GM19238 (cell line): ENCODE data around the gene SPG7.
"Not testable (repeated sequence)": the region's sequence is repeated elsewhere in the genome, so short reads cannot be mapped to it uniquely, and the experiment has no call there.

ENCODE experiments used
- DNase-seq: peaks from one replicate; pipeline ENCODE4 v3.0.0; 2011; ENCODE audit warnings: low spot score; ENCODE audit not compliant: insufficient read length

The SPG7 gene

GRCh38 chr16:89576153-89577054 lies 68.2 kb downstream of the SPG7 start:
- DNase-seq: no peak

DNA sequence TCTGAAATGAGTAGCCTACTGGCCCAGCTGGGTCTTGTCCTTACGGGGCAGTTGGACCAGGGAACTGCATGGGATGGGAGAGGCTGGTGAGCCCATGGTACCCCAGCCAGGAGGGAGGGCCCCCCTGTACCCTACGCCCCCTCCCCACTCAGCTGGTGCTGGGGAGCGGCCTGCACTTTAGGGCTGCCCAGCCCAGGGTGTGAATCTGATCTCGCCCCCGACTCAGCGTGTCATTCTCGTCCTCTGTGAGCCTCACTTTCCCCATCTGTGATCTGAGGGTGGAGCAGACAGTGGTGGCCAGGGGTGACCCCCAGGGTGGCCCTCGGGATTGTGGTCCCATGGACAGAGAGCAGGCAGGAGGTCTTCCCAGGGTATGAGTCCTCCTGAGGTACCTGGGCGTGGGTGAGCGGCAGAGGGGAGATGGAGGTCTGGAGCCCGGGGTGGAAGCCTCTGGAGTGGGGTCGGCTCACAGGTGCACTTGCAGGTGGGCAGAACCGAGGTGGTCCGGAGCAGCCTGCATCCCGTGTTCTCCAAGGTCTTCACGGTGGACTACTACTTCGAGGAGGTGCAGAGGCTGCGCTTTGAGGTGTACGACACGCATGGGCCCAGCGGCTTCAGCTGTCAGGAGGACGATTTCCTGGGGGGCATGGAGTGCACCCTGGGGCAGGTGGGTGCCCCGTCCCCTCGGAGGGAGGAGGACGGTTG lies 69.0 kb downstream of the SPG7 start:
- DNase-seq: no peak

GRCh38 chr16:89579351-89579750 lies 71.1 kb downstream of the SPG7 start:
- no peak for DNase-seq

DNA sequence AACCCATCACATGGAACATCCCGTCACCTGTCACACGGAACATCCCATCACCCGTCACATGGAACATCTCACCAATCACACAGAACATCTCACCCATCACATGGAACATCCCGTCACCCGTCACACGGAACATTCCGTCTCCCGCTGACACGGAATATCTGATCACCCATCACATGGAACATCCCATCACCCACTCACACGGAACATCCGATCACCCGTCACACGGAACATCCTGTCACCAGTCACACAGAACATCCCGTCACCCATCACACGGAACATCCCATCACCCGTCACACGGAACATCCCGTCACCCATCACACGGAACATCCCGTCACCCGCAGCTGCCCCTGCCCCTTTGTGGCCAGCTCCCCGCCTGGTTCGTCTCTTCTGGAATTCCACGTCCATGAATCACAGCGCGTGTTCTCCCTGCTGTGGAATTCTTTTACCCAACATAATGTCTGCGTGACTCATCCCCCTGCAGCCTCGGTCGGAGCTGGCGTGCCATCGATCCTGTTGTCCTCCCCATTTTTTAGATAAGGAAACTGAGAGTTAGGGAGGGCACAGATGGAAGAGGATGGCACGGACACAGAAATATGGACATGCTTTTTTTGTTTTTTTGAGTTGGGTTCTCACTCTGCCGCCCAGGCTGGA lies 73.0 kb downstream of the SPG7 start:
- DNase-seq: no peak

DNA sequence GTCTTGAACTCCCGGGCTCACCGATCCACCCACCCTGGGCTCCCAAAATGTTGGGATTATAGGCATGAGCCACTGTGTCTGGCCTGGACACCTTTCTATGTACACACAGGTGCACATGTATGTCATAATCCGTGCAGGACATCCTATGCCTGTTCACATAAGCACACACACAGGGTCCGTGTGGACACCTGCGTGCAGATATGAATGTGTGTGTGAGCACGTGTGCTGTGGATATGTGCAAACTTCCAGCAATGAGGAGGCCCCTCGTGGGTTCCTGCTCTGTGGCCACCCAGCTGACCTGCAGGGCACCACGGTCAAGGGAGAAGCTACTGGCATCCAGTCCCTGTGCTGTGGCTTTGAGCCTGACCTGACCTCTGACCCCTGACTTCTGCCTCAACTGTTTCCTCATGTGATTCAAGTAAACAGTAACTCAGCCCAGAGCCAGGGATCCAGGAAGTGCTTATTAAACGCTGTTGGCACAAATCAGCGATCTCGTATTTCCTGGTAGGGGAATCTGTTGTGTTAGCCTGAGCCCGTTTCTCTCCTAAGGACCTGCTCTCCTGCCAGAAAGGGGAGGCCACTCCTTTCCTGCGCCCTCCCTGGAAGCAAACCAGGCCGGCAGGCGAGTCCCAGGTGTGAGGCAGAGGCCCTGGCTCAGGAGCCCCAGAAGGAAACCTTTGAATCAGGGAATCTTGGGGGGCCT lies 73.8 kb downstream of the SPG7 start:
- no peak for DNase-seq

GRCh38 chr16:89582614-89583196 lies 74.5 kb downstream of the SPG7 start:
- DNase-seq: no peak

DNA sequence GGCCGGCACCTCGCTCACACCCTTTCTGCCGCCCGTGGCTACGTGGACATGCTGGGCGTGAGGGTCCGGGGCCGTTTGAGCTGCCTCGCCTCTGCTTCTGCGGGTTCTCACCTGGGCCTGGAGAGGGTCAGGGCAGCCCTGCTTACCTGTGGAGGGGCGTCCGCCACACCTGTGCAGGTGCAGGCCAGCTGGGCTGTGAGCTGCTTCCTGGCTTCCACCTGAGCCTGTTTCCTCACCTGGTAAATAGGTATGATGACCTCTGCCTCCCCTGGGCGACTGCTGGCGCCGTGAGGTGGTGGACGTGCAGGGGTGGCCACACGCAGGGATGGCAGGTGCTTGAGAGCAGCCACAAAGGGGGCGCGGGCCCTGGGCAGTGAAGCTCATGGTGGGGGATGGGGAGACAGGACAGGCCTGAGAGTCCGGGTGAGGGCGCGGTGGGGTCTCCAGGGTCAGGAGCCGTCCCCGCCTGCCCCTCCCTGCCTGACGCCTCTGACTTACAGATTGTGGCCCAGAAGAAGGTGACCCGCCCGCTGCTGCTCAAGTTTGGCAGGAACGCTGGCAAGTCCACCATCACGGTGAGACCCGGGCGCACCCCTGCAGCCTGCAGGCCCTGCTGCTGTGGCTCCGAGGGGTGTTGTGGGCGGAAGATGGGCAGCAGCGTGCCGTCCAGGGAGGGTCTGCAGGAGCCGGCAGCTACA lies 75.1 kb downstream of the SPG7 start:
- DNase-seq: no peak

DNA sequence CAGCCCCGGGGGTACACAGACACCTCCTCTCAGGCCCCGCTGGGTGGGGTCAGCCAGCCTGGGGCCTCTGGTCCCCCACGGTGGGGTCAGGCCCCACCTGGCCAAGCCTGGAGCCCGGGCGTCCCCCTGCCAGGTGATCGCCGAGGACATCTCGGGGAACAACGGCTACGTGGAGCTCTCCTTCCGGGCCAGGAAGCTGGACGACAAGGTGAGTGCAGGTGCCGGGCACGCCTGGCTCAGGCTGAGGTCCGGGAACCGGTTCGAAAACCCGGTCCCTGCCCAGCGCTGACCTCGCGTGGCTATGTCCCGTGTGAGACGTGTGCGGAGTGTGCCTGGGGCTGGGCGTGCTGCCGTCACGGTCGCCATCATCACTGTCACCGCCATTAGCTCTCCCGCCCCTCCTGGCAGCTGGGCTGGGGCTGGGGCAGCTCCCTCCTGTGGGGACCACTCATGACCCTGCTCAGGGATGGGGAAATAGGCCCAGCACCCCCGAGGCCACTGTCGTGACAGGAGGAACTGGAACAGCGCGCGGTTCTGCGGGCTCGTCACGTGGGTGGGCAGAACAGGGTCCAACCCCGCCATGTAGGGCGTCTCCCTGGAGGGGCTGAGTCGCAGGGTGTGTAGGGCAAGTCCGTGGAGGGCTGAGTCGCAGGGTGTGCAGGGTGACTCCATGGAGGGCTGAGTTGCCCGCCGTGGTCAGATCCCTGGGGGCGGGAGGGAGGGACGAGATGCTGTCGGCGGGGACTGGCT lies 75.9 kb downstream of the SPG7 start:
- DNase-seq: no peak

DNA sequence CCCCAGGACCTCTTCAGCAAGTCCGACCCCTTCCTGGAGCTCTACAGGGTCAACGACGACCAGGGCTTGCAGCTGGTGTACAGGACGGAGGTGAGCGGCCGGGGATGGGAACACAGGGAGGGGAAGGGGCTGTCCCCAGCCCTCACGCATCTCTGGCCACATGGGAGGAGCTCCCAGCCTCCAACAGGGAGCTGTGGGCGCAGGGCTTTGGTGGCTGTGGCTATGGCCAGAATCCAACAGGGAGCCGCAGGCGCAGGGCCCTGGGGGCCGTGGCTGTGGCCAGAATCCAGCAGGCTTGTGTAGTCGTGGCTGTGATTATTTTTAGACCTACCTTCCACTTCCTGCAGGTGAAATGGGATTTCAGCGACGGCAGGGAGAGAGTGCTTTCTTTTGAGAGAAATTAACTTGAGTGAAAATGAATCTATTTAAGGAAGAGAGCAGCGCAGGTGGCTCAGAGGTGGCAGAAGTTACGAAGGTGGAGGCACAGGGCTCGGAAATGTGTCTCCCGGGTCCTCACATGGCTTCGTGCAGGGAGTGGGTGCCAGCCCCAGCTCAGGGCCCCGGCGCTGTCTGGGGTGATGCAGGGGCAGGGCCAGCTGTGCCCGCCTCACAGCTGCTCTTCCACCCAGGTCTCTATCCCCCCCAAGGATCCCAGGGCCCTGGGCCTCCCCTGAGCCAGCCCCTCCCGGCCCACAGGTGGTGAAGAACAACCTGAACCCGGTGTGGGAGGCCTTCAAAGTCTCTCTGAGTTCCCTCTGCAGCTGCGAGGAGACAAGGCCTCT lies 76.8 kb downstream of the SPG7 start:
- no peak for DNase-seq

DNA sequence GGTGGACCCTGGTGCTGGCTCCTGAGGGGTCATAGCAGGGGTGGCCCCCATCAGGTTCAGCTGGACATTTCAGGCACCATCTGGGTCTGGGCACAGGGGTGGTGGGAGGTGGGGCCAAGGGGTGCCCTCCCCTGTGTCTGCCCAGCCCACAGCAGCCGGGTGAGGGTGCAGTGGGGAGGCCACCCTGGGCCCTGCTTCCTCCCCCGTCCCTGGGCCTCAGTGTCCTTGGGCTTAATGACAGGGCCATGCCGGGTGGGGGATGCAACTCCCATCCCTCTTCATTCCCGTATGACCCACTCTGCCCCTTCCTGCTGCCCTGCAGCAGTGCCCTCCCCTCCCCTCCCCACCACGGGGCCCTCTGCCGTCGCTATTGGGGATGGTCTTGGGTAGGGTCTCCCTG lies 78.0 kb downstream of the SPG7 start:
- DNase-seq: no peak

- DNase-seq: no peak
Observed at GRCh38 chr16:89586853-89587252, 78.7 kb downstream of the SPG7 start.

- not testable (repeated sequence) for DNase-seq
Observed at GRCh38 chr16:89587676-89588075, 79.5 kb downstream of the SPG7 start.

GRCh38 chr16:89588413-89589109 lies 80.4 kb downstream of the SPG7 start:
- DNase-seq: no peak

- no peak for DNase-seq
Observed at GRCh38 chr16:89589241-89589926, 81.2 kb downstream of the SPG7 start.

GRCh38 chr16:89593841-89594240 lies 85.6 kb downstream of the SPG7 start:
- no peak for DNase-seq

DNA sequence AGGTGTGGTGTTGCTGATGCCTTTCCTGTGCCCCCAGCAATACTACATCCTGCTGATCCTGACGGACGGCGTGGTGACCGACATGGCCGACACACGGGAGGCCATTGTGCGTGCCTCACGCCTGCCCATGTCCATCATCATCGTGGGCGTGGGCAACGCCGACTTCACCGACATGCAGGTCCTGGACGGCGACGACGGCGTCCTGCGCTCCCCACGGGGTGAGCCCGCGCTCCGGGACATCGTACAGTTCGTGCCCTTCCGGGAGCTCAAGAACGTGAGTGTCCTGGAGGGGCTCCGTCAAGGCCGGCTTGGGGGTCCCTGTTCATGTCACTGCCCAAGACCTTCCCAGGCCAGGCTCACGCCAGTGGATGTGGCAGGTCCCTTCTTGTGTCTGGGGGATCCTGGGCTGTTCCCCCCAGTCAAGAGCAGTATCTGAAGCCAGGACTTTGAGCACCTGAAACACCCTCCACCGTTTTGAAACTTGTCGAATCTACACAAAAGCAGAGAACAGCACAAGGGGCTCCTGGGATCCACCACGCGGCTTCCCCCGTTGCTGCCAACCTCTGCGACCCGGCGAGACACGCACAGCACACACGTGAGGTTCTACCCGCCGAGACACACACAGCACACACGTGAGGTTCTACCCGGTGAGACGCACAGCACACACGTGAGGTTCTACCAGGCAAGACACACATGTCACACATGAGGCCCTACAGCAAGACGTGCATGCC lies 87.3 kb downstream of the SPG7 start:
- no peak for DNase-seq

DNA sequence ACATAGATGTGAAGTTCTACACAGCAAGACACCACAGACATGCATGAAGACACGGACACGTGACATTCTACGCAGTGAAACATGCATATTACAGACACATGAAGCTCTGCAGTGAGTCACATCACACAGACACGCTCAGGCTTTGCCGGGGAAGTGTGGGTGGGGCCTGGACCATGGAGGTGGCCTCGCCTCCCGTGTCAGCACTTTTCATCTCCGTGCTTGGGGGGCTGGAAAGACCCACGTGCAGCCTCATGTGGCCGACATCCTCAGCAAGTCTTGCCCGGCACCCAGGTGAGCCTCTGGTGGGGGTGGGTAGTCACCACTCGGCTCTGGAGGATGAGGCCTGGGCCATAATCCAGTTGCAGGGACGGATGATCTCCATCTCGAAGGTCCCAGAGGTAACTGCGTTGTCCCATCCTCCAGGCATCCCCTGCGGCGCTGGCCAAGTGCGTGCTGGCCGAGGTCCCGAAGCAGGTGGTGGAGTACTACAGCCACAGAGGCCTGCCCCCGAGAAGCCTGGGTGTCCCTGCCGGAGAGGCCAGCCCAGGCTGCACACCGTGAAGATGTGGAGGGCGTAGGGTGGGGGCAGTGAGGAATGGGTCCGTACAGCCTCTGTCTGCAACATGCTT lies 88.0 kb downstream of the SPG7 start:
- no peak for DNase-seq
